D721Med (cell line): ENCODE measurements around the gene RPS6KL1.

Experiments used
- DNase-seq: peaks from one replicate; pipeline ENCODE4 v3.0.0; 2011; ENCODE audit warnings: low spot score; ENCODE audit not compliant: insufficient read length
- FAIRE-seq: peaks from 2 replicates; lab custom pipeline; 2011; peaks lifted over from hg19 to GRCh38; lab: Jason Lieb, UNC
- CTCF ChIP-seq: IDR thresholded peaks from 2 replicates; pipeline ENCODE4 v1.5.1; 2012; ENCODE audit warnings: mild to moderate bottlenecking, control low read depth; ENCODE audit not compliant: insufficient read depth; ENCODE audit errors: missing control alignments

The RPS6KL1 gene

DNA sequence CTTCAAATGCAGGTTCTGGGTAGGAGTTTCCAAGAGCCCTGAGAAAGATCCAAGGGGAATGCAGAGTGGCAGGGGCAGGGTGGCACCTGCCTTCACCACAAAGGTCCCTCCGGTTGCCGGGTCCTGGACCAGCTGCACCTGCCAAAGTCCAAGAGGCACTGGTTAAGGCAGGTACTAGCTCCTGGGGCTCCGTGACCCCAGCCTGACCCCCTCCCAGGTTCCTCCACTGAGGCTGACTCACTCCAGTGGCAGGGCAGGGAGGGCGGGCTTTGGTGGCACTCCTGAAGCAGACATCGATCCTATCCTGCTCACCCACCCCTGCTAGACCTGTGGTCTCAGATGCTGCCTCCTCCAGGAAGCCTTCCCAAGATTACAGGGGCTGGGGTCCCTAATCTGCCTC is 11.4 kb downstream of the RPS6KL1 start:
- no peak for TF ChIP-seq CTCF
- no peak for DNase-seq
- FAIRE-seq = no peak

- no peak for FAIRE-seq
- TF ChIP-seq CTCF = no peak
- no peak for DNase-seq
Observed at GRCh38 chr14:74911221-74911620, 11.8 kb downstream of the RPS6KL1 start.

- DNase-seq = no peak
- no peak for TF ChIP-seq CTCF
- FAIRE-seq = no peak
Observed at GRCh38 chr14:74910556-74910955, 12.5 kb downstream of the RPS6KL1 start.

DNA sequence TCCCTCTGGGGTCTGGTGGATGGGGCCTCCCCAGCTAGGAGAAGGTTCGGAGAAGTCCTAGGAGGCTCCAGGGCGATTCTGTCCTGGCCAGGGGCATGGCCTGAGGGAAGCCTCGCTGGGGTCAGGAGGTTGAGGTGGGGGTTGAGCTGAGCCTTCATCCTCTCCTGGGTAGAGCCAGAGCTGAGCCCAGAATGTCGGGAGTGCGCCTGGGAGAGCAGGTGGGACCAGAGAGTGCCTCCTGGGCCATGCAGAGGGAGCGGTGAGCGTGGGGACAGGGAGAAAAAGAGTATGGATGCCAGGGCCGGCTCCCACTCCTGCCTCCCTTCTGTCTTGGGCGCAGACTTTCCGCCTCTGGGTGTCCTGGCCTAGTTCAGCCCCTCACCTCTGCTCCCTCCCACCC is 13.1 kb downstream of the RPS6KL1 start:
- no peak for FAIRE-seq
- no peak for TF ChIP-seq CTCF
- no peak for DNase-seq

- DNase-seq (no peak), FAIRE-seq (no peak)
- TF ChIP-seq CTCF = no peak
Observed at GRCh38 chr14:74909501-74909900, 13.6 kb downstream of the RPS6KL1 start.

GRCh38 chr14:74908861-74909341 is 14.2 kb downstream of the RPS6KL1 start:
- no peak for FAIRE-seq
- TF ChIP-seq CTCF = no peak
- no peak for DNase-seq

DNA sequence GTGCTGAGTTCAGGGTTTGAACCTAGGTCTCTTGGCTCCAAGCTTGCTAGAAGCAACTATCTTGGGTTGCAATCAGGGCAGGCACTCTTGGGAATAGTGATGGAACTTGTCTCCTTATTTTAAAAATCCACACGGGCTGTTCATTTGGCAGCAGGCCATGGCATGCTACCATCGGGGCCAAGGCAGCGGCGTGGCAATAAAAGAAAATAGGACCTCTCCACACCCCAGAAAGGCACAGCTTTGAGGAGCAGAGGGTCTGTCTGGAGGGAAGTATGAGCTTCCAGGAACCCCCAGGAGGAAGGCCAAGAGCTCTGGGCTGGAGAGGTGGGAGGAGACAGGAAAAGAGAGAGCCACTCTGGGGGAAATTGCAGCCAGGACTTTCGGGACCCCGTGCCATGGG is 15.3 kb downstream of the RPS6KL1 start:
- no peak for DNase-seq
- no peak for TF ChIP-seq CTCF
- no peak for FAIRE-seq
